ENCODE measurements around the gene WDFY4.

- TF ChIP-seq CTCF (conservative IDR thresholded peaks at IDR 0.05) (no peak), ZFX (IDR thresholded peaks at IDR 0.05) (no peak)
These were observed 6.4 kb downstream of the WDFY4 start for GRCh38 chr10:48690791-48691660.

All from C4-2B (cell line).